Astrocyte of the spinal cord (primary cell): ENCODE results near the gene VPS16.
A peak's percentile ranks its signal among the peaks of the same experiment; 100 is the strongest.

Experiments
- DNase-seq: peaks from one replicate; pipeline ENCODE4 v3.0.0; 2011; ENCODE audit warnings: low read depth, low spot score
- H3K4me3 ChIP-seq: 2 replicates; pipeline ENCODE4 v1.5.1; 2011; ENCODE audit warnings: low read depth, mild to moderate bottlenecking, low read length, moderate library complexity
- CTCF ChIP-seq: IDR thresholded peaks from 2 replicates; pipeline ENCODE4 v1.5.1; 2012; ENCODE audit warnings: low read depth, mild to moderate bottlenecking, low read length, inconsistent platforms
- in situ Hi-C: cut with HindIII; loops from 2 replicates; pipeline ENCODE4 v1.10.0; 2017; ENCODE audit warnings: low sequenced_read_pairs

Gene VPS16

DNA sequence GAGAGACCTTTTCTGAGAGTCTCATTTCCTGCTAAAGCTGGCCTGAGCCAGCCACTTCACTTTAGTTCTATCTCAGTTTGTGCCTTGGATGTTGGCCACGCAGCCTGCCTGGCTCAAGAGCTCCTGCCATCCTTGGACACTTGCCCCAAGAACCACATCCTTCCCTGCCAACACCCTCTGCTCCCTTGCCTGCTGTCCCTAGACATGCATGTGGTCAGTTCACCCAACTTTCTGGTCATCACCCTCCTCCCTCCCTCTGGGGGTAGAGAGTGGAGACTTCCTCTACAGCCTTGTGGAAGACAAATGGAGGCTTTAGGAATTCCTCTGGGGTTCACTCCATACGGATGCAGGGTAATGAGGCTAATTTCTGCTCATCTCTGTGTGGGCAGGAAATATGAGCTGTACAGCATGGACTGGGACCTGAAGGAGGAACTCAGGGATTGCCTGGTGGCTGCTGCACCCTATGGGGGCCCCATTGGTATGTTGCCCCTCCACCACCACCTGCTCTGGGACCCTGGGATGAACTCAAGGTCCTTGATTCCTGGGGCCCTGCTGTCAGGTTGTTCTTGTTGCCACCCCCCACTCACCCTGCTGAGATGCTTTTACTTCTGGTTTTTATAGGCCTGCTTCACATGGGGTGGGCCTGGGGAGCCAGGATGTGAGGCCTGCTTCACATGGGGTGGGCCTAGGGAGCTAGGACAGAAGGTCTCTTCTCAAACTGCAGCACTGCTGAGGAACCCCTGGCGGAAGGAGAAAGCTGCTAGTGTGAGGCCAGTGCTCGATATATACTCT, 19.0 kb downstream of the VPS16 start:
- H3K4me3 ChIP-seq = no peak overlapping the region
- DNase-seq = peak; percentile 55
- TF ChIP-seq CTCF = no peak
- in situ Hi-C loops = no loop called here

DNA sequence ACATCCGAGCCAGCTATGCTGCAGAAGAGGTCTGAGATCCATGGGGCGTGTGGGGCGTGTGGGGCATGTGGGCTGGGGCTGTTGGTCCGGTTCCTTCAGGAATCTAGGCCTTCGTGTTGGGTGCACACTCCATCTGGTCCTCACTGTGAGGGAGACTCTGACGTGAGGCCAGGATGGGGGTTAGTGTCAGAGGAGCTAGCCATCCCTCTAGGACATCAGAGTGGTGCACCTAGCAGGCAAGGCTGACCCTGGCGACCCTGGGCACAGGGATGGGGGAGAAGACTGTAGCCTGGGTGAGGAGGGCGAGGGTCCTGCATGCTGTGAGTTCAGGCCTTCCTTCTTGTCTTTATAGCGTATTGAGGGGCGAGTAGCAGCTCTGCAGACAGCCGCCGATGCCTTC, 24.1 kb downstream of the VPS16 start:
- H3K4me3 ChIP-seq = no peak overlapping the region
- in situ Hi-C loops = no loop called here
- no peak for DNase-seq
- no peak for TF ChIP-seq CTCF

DNA sequence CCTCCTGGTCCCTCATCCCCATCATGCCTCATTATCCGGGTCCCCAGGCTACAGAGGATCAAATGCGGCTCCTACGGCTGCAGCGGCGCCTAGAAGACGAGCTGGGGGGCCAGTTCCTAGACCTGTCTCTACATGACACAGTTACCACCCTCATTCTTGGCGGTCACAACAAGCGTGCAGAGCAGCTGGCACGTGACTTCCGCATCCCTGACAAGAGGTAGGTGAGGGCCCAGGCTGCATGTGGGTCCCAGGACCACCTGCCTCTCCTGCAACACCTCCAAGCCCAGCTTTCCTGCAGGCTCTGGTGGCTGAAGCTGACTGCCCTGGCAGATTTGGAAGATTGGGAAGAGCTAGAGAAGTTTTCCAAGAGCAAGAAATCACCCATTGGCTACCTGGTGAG, 24.6 kb downstream of the VPS16 start:
- no peak for TF ChIP-seq CTCF
- in situ Hi-C loops = no loop called here
- no peak for DNase-seq
- no peak overlapping the region for H3K4me3 ChIP-seq

GRCh38 chr20:2865630-2866029, 25.1 kb downstream of the VPS16 start:
- no peak for DNase-seq
- H3K4me3 ChIP-seq = no peak overlapping the region
- TF ChIP-seq CTCF = peak; percentile 21
- in situ Hi-C loops = no loop called here

- in situ Hi-C loops = no loop called here
- no peak overlapping the region for H3K4me3 ChIP-seq
- TF ChIP-seq CTCF = no peak
- no peak for DNase-seq
These were observed 25.7 kb downstream of the VPS16 start for GRCh38 chr20:2866236-2866635.

DNA sequence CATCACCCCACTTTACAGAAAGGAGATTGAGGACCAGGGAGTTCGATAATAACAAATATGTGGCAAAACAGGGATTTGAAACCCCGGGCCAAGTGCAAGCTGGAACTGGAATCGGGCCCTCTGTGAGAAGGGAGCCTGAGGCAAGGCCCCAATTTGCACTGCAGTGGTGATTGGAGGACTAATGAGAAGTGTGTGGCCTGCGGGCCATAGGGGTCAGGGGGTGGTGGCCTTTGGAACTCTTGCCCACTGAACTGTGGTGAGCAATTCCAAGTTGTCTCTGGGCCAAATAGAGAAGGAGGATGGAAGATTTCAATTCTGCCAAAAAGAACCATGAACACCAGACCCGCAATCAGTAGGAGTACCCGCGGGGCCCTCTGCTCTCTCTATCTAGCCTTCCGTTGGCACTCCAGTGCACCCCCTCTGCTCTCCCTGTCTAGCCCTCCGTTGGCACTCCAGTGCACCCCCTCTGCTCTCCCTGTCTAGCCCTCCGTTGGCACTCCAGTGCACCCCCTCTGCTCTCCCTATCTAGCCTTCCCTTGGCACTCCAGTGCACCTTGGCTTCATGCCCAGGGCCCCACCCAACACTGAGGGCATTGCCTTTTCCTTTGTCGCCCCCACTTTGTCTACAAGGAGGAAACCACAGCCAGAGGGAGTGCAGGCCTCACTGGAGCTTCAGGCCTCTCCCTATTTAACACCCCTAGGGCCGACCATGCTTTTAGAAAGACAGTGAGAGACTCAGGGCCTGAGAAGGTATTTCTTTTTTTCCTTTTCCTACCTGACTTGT, 26.7 kb downstream of the VPS16 start:
- no peak overlapping the region for H3K4me3 ChIP-seq
- no peak for DNase-seq
- in situ Hi-C loops = no loop called here
- TF ChIP-seq CTCF = no peak
